CD4-positive, alpha-beta T cell treated with Interleukin-17A for 4 hours (primary cell): ENCODE data around the gene MPZL1.

Source experiments
- DNase-seq: peaks from one replicate; pipeline ENCODE4 v3.0.0-alpha.2; 2020; ENCODE audit warnings: mixed read lengths

Gene MPZL1

DNA sequence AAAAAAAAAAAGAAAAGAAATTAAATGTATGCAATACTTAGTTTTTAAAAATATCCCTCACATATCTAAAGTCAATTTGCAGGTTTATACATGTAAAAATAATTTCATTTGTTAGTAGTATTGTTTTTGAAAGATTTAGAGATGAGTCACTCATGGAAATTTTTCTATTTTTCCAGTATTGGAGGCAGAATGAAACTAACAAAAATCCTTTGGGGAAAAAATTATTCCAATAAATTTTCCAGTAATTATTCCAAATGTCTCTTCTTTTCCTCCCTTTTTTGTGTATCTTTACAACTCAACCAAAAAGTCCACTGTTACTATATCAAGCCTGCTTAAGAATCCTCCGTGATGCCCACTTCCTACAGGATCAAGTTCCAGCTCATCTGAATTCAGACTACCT, 29.9 kb downstream of the MPZL1 start:
- DNase-seq: no peak

DNA sequence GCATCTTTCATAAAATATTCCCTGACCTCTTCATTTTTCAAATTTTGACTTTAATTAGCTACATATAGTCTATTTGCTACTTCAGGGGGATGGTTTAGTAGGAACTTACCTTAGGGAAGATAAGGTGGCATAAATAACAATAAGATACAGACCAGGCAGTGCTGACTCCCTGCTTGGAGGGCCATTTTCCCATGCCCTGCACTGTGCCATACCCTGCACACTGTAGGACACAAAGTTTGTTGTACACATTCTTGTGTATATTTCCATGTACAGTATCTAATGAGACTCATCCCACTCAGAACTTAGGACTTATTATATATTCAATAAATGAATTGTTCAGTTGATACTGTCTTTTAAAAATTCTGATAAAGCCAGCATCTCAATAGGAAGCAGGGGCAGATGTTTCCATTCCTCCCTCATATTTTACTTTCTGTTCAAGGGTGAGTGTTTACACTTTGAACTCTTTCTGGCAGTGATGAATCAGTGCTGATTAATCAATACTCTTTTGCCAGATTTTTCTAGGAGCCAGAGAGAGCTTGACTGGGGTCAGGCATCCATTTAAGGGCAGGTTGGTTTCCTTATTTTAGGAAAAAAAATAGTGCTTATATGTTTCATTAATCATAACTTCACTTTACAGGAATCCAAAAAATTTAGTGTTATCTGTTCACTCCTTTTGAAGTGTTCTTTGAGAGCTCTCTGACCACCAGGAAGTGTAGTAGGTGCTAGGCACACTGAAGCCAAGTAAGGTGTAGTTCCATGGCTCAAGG, 30.6 kb downstream of the MPZL1 start:
- no peak for DNase-seq

DNA sequence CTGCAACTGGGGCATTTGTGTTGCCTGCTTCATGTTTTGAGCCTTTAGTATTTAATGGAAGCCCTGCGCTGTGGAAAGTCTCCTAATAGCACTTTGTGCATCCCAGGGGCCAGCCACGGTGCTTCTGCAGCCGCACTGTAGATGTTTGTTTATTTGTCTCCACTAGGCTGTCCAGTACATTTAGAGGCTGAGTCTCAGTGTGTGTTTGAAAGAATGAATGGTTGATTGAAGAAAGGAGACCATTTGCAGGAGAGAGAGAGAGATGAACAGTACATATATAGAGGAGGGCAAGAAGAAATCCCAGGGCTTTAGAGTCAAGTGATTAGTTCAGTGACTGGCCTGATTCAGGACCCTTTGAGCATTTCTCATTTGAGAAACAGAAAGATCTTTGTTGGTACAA, 33.9 kb downstream of the MPZL1 start:
- DNase-seq: no peak

DNA sequence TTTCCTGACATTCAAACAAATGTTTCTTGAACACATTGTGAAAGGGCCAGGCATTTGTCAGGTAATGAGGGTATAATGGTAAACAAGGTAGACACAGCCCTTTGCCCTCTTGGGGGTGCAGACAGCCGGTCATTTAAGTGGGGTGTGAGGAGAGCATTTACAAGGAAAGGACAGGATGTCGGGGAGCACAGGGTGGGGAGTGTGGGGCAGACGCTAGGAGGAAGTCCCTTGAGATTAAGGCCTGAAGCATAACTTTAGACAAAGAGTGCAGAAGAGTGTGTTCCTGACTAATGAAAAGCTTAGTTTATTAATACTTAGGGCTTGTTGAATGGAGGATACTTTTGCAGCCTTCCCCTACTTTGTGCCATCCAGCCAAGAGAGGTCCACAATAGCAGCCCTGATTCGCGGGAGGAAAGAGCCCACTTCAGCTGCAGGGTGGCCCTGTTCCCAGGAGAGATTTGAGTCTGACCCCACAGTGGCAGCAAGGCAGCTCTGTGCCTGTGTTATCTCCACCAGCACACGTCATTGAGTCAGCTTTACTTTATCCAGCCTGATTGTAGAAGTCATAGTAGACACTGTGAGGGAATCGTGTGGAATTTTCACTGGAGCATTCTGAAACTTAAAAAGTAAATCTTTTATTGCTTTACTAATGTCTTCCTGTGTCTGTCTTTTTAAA, 35.1 kb downstream of the MPZL1 start:
- no peak for DNase-seq

DNA sequence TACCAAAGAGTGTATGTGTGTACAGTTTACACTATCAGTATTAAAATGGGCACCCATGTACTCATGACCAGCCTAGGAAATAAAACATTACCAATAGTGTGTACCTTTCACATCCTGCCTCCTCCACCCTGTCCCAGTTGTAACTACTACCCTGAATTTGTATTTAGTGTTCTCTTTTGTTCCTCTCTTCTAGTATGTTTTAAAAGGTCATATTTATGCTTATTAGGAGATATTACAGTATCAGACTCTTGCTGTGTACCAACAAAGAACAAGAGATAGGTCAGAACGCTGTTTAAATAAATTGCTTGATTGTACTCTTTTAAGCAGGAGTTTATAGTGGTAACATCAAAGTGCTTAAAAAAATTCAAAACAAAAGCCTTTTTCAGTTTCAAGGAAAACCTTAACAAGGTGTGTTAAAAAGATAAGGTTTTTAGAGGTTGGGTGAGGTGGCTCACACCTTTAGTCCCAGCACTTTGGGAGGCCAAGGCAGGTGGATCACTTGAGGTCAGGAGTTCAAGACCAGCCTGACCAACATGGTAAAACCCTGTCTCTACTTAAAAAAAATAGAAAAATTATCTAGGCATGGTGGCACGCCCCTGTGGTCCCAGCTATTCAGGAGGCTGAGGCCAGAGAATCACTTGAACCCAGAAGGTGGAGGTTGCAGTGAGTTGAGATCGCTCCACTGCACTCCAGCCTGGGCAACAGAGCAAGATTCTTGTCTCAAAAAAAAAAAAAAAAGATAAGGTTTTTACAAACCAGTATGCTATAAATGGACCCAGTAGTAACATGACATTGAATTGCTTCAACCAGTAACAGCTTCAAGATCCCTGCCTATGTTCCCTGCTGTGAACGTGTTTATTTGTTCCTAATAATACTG, 35.9 kb downstream of the MPZL1 start:
- DNase-seq: no peak

DNA sequence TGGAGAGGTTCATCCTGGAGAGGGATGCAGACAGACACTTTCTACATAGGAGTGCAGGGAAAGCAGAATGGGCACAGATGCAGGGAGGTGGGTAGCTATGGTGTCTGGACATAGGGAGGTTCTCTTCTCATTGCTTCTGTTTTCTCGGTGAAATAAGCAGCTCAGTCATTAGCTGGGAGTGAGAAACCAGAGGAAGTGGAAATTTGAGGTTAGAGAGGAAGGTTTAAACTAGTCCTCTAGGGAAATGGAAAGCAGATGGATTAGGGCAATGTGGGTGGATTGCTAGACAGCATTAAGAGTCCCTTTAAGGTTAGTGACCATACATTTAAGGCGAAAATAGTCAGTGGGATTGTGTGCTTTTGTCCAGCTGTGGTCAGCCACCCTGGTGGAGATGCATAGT, 39.6 kb downstream of the MPZL1 start:
- DNase-seq: no peak

DNA sequence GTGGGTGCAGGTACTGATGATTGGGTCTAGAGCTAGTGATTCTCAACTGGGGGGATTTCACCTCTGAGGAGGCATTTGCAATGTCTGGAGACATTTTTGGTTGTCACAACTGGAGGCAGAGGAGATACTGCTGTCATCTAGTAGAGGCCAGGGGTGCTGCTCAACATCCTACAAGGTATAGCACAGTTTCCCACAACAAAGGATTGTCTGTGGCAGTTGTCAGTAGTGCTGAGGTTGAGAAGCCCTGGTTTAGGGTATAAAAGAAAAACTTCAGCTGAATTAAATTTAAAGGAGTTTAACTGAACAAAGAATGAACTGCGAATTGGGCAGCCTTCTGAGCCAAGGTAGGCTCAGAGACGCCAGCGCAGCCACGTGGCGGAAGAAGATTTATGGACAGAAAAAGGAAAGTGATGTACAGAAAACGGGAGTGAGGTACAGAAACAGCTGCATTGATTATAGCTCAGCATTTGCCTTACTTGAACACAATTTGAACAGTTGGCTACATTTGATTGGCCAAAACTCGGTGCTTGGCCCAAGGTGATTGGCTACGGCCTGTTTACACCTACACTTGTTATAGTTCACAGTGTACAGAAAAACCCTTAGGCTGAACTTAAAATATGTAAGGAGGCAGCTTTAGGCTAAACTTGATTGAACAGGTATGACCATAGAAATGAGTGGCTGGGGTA, 40.4 kb downstream of the MPZL1 start:
- peak; percentile 34 for DNase-seq

DNA sequence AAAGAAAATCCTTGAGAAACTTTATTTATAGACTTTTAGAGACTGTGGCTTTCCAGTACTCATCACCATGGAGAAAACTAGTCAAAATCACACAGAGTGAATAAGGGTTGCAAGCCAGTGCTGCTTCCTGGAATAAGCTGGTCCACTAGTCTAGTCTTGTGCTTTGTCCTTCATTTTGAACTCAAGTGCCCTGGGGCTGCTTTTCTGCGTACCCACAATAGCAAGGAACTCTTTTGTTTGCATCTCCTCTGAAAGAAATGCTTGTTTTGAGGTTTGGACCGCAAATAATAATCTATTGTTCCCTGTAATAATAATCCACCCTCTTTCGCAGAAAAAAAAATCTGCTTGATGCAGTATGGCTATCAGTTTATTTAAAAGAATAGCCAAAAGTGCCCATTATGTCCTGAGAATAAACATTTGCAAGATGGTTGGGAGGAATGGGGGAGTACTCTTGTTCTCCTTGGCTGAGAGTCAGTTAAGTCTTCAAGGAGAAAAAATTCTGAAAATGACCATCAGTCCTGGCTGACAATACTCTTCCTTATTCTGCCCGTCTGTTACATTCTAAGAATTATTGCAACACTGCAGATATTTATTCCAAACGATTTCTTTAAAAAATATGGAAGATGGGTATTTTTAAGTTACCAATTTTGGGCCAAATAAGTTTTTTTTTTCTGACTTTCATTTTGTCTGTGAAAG, 41.9 kb downstream of the MPZL1 start:
- DNase-seq: no peak

DNA sequence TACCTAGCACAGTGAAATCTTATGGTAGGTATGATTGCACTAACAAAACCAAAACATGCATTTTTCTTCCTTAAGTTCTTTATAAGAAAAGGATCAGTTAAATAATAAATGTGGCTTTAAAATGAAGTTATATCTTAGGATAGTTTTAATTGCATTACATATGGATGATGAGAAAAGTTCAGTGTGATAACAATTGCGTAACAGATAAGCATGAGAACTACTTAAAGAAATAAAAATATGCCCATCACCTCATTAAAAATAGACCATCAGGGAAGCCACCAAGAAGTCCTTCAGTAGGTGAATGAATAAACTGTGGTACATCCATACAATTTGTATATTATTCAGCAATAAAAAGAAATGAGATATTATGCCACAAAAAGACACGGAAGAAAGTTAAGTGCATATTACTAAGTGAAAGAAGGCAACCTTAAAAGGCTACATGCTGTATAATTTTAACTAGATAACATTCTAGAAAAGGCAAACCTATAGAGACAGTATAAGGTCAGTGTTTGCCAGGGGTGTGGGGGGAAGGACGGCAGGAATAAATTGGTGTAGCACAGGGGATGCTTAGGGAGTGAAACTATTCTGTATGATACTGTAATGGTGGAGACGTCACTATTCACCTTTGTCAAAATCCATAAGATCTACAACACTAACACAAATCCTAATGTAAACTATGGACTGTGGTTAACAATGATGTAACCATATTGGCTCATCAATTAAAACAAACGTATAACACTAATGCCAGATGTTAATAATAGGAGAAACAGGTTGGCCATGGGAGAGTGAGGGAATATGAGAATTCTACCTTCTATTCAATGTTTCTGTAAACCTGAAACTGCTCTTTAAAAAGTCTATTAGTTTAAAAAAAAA, 42.9 kb downstream of the MPZL1 start:
- no peak for DNase-seq

DNA sequence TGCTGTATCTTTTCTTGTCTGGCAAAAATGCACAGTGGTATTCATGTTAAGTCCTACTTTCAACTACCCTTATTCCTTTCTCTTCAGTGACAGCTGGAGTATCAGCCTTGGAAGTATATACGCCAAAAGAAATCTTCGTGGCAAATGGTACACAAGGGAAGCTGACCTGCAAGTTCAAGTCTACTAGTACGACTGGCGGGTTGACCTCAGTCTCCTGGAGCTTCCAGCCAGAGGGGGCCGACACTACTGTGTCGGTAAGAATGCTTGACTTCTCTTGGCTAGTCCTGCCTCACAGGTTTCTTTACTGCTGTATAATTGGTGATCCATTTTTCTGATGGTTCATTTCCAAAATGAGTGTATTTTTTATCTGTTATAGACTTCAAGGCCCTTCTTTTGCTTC, 43.7 kb downstream of the MPZL1 start:
- DNase-seq: no peak

DNA sequence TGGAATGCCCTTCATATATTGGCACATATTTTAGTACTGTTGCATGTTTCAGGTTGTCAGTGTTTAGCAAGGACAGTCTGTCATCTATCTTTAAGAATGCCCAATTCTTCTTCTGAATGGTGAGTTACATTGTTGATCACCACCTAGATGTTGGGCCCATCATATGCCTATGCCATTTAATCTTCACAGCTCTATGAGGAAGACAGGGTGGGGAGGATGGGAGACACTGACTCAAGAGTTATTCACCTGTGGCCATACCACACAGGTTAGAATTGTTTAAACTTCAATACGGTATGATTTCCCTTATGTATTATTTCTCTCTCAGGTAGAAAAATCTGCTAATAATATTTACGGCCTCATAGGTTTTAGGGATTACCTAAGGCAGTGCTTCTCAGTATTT, 44.8 kb downstream of the MPZL1 start:
- DNase-seq: no peak

DNA sequence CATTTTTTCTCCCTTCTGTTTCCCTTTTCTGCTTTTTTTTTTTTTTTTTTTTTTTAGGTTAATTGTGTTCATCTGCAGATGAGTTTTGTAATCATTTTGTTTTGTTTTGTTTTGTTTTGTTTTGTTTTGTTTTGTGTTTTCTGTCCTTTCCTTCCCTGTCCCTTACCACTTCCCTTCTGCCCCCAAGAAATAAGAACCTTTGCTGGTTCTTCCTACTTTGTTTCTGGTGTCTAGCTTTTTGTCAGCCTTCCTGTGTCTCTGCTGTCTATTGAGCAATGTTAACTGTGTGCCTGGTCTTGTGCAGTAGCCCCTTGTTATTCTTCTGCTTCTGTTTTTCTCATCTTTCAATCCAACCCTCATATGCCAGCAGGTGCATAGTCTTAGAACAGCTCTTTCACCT, 46.0 kb downstream of the MPZL1 start:
- DNase-seq: no peak

DNA sequence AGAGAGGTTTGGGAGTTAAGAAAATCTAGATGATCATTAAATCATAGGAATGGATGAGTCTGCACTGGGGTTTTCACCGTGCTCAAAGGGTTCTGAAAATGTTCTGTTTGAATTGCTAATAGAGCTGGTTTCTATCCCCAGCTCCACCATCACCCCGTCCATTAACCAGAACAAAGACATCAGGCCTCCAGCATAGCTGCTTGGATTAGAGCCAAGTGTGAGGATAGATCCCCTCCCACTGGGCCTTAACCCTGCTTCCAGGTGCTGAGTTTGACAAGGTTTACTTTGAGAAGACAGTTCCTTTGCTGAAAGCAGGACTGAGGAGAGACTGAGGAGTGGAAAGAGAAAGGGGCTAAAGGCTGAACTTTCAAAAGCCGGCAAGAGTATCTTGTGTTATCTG, 48.3 kb downstream of the MPZL1 start:
- DNase-seq: no peak

DNA sequence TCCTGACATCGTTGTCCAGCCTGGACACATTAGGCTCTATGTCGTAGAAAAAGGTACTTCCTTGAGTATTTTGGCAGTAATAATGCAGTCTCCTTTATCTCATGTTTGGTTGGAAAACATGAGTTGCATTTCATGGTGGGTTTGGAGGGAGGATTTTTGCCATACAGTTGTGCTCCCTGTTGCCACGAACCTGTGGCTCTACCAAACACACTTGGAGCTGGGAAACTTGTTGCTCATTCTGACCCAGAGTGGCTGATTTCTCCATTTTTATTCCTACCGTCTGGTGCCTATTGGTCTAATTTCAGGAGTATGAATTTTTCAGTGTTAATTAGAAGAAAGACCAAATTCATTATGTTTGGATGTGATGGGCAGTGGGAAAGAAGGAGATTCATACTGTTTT, 50.7 kb downstream of the MPZL1 start:
- DNase-seq: no peak

DNA sequence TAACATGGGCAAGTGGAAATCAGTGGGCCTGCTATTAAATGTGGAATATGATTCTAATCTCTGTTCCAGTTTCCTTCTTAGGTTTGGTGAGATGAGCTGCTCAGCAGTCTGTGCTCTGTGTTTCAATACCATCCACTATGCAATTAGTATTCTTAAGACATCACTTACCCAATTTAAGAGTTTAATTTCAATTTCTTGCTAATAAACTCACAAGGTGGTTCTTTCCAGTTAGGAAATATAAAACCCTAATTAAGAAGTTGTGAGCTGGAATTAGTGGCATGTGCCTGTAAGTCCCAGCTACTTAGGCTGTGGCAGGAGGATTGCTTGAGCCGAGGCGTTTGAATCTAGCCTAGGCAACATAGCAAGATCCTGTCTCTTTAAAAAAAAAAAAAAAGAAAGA, 51.7 kb downstream of the MPZL1 start:
- no peak for DNase-seq

DNA sequence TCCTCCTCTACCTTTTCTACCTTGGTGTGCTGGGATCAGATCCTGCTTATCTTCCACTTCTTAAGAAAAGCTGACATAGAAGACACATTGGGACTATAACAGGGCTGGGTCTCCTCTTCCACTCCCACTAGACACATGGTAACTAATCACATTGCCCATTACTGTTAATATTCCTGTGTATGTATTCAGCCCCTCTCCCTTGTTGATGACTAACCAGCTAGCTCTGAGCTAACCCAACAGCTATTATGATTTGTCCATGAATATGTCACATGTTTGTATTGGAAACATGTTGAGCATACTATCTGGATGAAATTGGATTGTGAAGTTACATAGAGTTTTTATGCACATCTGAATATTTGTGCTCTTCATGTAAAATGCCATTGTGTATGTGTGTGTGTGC, 52.9 kb downstream of the MPZL1 start:
- no peak for DNase-seq

DNA sequence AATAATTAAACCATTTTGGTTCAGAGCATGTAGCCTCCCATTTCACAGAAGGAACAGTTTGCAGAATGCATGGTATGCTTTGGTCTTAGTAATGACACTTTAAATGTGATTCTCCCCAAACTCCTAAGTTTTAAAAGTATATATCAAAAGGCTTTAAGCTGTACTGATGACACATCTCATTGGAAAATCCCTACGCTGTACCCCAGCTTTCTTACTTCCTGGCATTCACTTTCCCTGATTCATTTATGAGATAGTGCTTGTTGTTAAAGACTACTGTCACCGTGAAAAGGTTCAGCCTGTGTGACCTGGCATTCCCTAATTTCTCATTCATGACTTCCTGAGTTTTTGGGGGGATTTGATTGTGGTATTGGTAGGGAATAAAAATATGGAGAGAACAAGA, 53.4 kb downstream of the MPZL1 start:
- DNase-seq: no peak

DNA sequence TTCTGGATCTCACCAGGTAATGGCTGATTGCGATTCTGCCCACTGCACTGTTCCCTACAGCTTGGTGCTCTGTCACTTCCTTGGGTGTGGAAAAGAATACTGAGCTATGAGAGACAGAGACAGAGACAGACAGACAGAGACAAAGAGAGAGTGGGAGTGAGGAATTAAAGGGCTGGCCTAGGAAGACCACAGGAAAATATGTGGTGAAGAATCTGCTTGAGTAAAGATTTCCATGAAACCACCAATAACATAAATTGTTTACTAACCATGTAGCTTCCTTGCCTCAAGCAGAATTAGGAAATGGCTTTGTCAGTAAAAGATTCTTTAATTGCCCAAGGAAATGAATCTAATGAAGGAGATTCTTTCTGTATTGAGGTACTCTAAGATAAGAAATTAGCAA, 54.4 kb downstream of the MPZL1 start:
- no peak for DNase-seq

DNA sequence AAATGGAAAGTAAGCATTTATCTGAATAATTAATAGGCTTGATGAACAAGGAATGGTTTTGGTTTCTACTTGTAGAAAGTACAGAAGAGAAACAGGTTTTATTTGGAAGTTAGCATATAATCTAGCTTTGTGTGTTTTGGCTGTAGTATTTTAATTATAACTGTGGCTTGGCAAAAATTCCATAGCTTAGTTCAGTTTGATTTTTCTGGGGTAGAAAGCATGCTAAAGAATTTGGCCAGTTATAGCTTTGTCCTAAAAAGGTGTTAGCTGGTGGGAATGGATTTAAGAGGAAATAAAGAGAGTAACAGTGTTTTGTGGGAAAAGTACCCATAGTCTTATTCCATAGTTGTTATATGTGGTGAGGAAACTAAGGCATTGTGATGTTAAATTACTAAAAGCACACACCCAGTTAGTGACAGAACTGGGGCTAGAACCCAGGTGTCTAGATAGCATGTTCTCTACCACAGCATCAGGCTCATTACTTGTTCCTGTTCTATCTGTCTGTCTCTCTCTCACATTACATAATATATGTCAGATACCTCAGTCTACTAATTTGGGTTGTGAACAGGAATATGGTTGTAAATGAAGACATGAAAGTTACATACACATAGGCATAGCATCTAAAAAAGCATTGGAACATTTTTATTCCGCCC, 55.0 kb downstream of the MPZL1 start:
- DNase-seq: no peak

DNA sequence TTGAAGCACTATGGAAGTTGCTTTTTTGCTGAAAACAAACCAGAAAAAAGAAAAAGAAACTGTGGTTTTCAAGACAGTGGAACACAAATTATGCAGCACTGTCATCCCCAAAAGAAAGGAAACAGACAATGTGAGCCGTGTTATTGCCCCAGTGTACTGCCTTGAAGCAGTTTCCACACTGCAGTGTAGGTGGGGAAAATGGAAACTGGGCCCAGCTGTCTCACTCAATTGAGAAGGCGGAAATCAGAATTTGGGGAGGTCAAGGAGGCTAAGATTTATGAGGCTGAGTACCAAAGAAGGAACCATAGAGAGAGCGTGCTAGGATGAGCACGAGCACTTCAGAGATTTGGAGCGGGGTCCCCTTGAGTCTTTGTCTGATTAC, 55.5 kb downstream of the MPZL1 start:
- no peak for DNase-seq

DNA sequence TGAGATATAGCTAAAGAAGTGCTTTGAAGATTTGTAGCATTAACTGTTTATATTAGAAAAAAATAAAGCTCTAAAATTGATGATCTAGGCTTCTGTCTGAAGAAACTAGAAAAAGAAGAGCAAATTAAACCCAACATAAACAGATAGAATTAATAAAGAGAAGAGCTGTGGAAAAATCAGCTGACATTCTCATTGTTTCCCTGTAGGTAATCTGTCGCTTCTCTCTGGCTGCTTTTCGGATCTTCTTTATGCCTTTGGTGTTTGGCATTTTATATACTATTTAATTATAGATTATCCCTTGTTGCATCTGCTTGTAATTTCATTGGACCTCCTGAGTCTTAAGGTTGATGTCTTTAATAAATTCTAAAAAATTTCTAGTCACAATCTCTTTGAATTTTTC, 59.8 kb downstream of the MPZL1 start:
- DNase-seq: no peak
